Measurements from ENCODE around the gene ANKRD33B. TPM values are rescaled to one million over a fixed set of nuclear protein-coding genes. Genes with fewer than 3 reads are reported as not detected.

The ANKRD33B gene
- total RNA-seq, 1 experiment from 2014 or later: 10.9 TPM

DNA sequence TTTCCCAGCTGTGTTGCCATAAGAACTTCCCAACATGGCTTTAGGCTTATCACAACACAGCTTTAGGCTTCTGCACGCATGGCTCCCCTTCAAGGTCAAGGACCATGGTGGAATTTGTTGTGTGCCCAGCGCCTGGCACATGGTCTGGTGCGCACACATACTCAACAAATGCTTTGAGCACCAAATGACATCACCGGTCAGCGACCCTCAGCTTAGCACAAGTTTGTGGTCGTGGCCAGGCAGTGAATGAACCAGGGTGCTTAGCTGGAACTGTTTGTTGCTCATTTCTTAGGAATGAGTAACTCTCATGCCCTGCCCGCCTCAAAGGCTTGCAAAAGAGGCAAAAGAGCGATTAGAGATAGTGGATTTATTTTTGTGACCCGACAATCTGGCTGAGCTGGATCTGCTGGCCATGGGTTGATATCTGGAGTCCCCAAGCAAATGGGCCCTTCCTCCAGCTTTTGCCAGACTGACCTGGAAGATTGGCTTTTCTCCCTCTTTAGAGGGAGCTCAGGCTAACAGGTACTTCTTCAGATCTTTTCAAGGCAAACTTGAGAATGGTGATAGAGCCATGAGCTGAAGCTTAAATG, 138.3 kb downstream of the ANKRD33B start:
- H3K9me2 ChIP-seq (ENCODE audit: insufficient read depth): no peaks in the 10 kb centered on the region
- ChIA-PET POLR2A (interaction anchor here (1.6 kb wide), 1 partner anchor 23 kb away, joined by 6 read pairs; no protein-coding TSS in a partner anchor), CTCF (interaction anchor here (0.9 to 5.3 kb wide), 8 partner anchors 8 to 409 kb away, joined by 3 to 37 read pairs (median 5); no protein-coding TSS in a partner anchor), RAD21 (ENCODE audit: low non-redundant PET in 1 of 2, low total read pairs in 2 of 2, uncharacterized antibody in 2 of 2, unreplicated experiment in 2 of 2) (no interaction called here)
- H4K20me1 ChIP-seq (ENCODE audit: insufficient read depth): no peaks in the 10 kb centered on the region
- no peaks in the 10 kb centered on the region for H3K9me3 ChIP-seq (ENCODE audit: control insufficient read depth in 1 of 2, insufficient read depth in 1 of 2, low read depth in 1 of 2, low read length in 2 of 2)
- H3K79me2 ChIP-seq (ENCODE audit: insufficient read depth, low read length): peaks cover 4% of the 10 kb centered on the region; the same call in 1 of the 2 replicates
- H3K36me3 ChIP-seq (ENCODE audit: control insufficient read depth in 1 of 2, insufficient read depth in 2 of 2, low read length in 2 of 2): no peaks in the 10 kb centered on the region
- no peaks in the 10 kb centered on the region for H3K27me3 ChIP-seq (ENCODE audit: insufficient read depth, low read length)
- intact Hi-C loops (cut with micrococcal nuclease): loop anchor here (5.0 kb wide), 2 partner anchors 60 to 75 kb away; partner anchors contain the start of gene DAP
- H3K27ac ChIP-seq (ENCODE audit: low read depth, low read length): peak overlapping the region; percentile 70
- peak; percentile 68 for DNase-seq (ENCODE audit: low read depth, low spot score)
- ATAC-seq: peak; percentile 66
- peak overlapping the region; percentile 54 for H3K9ac ChIP-seq (ENCODE audit: low read length)
- peaks cover 58 to 60% of the 10 kb centered on the region in 2 experiments for H3K4me1 ChIP-seq (ENCODE audit: control insufficient read depth in 1 of 2, insufficient read depth in 2 of 2, low read length in 2 of 2)
- peak overlapping the region in 1 of 2 experiments; percentile 24; a peak in 2 of 4 replicates for H3K4me3 ChIP-seq (replicated peaks in 1 of 2; ENCODE audit: low read depth in 1 of 2, low read length in 2 of 2)
- H2AFZ ChIP-seq (ENCODE audit: low read depth, low read length, poor library complexity, severe bottlenecking): no peak overlapping the region
- peak overlapping the region; percentile 59 for H3K4me2 ChIP-seq (ENCODE audit: low read length)
- BruUV-seq (replicated peaks): no TSS peak
- TF ChIP-seq CEBPB (IDR thresholded peaks at IDR 0.05; ENCODE audit: low read depth): peak; percentile 49; the same call in 1 of the 2 replicates
- TF ChIP-seq YY1 (IDR thresholded peaks at IDR 0.05; ENCODE audit: extremely low read depth, insufficient replicate concordance, low read depth, low read length): no peak
- TF ChIP-seq, protein P1, sequence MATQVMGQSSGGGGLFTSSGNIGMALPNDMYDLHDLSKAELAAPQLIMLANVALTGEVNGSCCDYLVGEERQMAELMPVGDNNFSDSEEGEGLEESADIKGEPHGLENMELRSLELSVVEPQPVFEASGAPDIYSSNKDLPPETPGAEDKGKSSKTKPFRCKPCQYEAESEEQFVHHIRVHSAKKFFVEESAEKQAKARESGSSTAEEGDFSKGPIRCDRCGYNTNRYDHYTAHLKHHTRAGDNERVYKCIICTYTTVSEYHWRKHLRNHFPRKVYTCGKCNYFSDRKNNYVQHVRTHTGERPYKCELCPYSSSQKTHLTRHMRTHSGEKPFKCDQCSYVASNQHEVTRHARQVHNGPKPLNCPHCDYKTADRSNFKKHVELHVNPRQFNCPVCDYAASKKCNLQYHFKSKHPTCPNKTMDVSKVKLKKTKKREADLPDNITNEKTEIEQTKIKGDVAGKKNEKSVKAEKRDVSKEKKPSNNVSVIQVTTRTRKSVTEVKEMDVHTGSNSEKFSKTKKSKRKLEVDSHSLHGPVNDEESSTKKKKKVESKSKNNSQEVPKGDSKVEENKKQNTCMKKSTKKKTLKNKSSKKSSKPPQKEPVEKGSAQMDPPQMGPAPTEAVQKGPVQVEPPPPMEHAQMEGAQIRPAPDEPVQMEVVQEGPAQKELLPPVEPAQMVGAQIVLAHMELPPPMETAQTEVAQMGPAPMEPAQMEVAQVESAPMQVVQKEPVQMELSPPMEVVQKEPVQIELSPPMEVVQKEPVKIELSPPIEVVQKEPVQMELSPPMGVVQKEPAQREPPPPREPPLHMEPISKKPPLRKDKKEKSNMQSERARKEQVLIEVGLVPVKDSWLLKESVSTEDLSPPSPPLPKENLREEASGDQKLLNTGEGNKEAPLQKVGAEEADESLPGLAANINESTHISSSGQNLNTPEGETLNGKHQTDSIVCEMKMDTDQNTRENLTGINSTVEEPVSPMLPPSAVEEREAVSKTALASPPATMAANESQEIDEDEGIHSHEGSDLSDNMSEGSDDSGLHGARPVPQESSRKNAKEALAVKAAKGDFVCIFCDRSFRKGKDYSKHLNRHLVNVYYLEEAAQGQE (IDR thresholded peaks at IDR 0.05; ENCODE audit: low read depth): no peak
- peak; percentile 45; the same call in 1 of the 2 replicates for TF ChIP-seq CBX3 (IDR thresholded peaks at IDR 0.05; ENCODE audit: low read depth)
- TF ChIP-seq RAD21 (IDR thresholded peaks at IDR 0.05; ENCODE audit: low read depth): no peak
- TF ChIP-seq, protein P2, sequence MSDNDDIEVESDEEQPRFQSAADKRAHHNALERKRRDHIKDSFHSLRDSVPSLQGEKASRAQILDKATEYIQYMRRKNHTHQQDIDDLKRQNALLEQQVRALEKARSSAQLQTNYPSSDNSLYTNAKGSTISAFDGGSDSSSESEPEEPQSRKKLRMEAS (IDR thresholded peaks at IDR 0.05): peak; percentile 81
- no peak for TF ChIP-seq TCF7L2 (IDR thresholded peaks at IDR 0.05; ENCODE audit: borderline replicate concordance, extremely low read depth, insufficient read depth, insufficient read length)
- peak; percentile 31; the same call in 1 of the 2 replicates for TF ChIP-seq SIN3A (IDR thresholded peaks at IDR 0.05; ENCODE audit: low read depth)
- no peak for TF ChIP-seq ELF1 (IDR thresholded peaks at IDR 0.05; ENCODE audit: borderline replicate concordance, low read depth)
- TF ChIP-seq ZFX (IDR thresholded peaks at IDR 0.05): no peak
- TF ChIP-seq, protein P3, sequence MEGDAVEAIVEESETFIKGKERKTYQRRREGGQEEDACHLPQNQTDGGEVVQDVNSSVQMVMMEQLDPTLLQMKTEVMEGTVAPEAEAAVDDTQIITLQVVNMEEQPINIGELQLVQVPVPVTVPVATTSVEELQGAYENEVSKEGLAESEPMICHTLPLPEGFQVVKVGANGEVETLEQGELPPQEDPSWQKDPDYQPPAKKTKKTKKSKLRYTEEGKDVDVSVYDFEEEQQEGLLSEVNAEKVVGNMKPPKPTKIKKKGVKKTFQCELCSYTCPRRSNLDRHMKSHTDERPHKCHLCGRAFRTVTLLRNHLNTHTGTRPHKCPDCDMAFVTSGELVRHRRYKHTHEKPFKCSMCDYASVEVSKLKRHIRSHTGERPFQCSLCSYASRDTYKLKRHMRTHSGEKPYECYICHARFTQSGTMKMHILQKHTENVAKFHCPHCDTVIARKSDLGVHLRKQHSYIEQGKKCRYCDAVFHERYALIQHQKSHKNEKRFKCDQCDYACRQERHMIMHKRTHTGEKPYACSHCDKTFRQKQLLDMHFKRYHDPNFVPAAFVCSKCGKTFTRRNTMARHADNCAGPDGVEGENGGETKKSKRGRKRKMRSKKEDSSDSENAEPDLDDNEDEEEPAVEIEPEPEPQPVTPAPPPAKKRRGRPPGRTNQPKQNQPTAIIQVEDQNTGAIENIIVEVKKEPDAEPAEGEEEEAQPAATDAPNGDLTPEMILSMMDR (IDR thresholded peaks at IDR 0.05 in 2 of 3, conservative IDR thresholded peaks at IDR 0.05 in 1 of 3; ENCODE audit: borderline replicate concordance in 1 of 3, insufficient read depth in 1 of 3, low read depth in 2 of 3, low read length in 2 of 3): no peak
- TF ChIP-seq EGR1 (IDR thresholded peaks at IDR 0.05; ENCODE audit: low read depth): no peak
- no peak for TF ChIP-seq SRF (IDR thresholded peaks at IDR 0.05; ENCODE audit: low read depth)
- TF ChIP-seq POLR2A (IDR thresholded peaks at IDR 0.05; ENCODE audit: borderline replicate concordance, extremely low read depth, insufficient read depth, insufficient read length): no peak
- TF ChIP-seq EZH2phosphoT487 (IDR thresholded peaks at IDR 0.05; ENCODE audit: borderline replicate concordance): no peak
- TF ChIP-seq, protein P4, sequence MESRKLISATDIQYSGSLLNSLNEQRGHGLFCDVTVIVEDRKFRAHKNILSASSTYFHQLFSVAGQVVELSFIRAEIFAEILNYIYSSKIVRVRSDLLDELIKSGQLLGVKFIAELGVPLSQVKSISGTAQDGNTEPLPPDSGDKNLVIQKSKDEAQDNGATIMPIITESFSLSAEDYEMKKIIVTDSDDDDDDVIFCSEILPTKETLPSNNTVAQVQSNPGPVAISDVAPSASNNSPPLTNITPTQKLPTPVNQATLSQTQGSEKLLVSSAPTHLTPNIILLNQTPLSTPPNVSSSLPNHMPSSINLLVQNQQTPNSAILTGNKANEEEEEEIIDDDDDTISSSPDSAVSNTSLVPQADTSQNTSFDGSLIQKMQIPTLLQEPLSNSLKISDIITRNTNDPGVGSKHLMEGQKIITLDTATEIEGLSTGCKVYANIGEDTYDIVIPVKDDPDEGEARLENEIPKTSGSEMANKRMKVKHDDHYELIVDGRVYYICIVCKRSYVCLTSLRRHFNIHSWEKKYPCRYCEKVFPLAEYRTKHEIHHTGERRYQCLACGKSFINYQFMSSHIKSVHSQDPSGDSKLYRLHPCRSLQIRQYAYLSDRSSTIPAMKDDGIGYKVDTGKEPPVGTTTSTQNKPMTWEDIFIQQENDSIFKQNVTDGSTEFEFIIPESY (IDR thresholded peaks at IDR 0.05; ENCODE audit: extremely low read depth, insufficient replicate concordance, low read length): no peak
- TF ChIP-seq JUND (IDR thresholded peaks at IDR 0.05): peak; percentile 67; the same call in 1 of the 2 replicates
- peak; percentile 59; the same call in 1 of the 2 replicates for TF ChIP-seq FOSL1 (IDR thresholded peaks at IDR 0.05; ENCODE audit: low read depth)
- no peak for TF ChIP-seq ZNF274 (IDR thresholded peaks at IDR 0.05; ENCODE audit: low read depth, low read length)
- no peak for TF ChIP-seq EZH2 (IDR thresholded peaks at IDR 0.05)

Data from HCT116 (cell line).